ENCODE measurements around the gene ARHGAP44. TPM values are rescaled to one million over a fixed set of nuclear protein-coding genes. Genes with fewer than 3 reads are reported as not detected.

Gene ARHGAP44
- total RNA-seq, 4 donors from 2014 or later, result 10.9 to 22.0 (median 18.7) TPM

- Histone ChIP-seq H3K4me1 (peaks cover 2 to 9% of the 10 kb centered on the region in 2 donors), H3K4me3 (replicated peaks in 1 of 3) (no peak overlapping the region), H3K9me3 (no peaks in the 10 kb centered on the region), H3K27me3 (no peaks in the 10 kb centered on the region), H3K27ac (no peak overlapping the region), H3K36me3 (no peaks in the 10 kb centered on the region)
- 89 to 99% methylated on average over 5 of the region's 5 CpGs for WGBS, 2 donors
- intact Hi-C loops (cut with DNase I), result no loop called here
- no peak for DNase-seq
- TF ChIP-seq POLR2A (IDR thresholded peaks at IDR 0.05) (no peak), CTCF (IDR thresholded peaks at IDR 0.05) (no peak)
Observed at GRCh38 chr17:12979246-12979645, 189.9 kb downstream of the ARHGAP44 start.

- intact Hi-C loops (cut with DNase I), result loop anchor here (10.0 kb wide), 1 partner anchor 185 kb away; no protein-coding TSS in a partner anchor
- H3K27me3 ChIP-seq, result no peaks in the 10 kb centered on the region
- no peak overlapping the region for H3K4me3 ChIP-seq (replicated peaks in 1 of 3)
- no peaks in the 10 kb centered on the region for H3K9me3 ChIP-seq
- peaks cover 0 to 13% of the 10 kb centered on the region in 2 donors for H3K4me1 ChIP-seq
- no peaks in the 10 kb centered on the region for H3K36me3 ChIP-seq
- no peak for TF ChIP-seq POLR2A (IDR thresholded peaks at IDR 0.05)
- no peak for TF ChIP-seq CTCF (IDR thresholded peaks at IDR 0.05)
- DNase-seq, result no peak
- WGBS, 2 donors, result 93 to 95% methylated on average over 10 to 12 of the region's 12 CpGs
- H3K27ac ChIP-seq, result no peak overlapping the region
Observed at GRCh38 chr17:12979826-12980500, 190.7 kb downstream of the ARHGAP44 start.

GRCh38 chr17:12982224-12982623, 192.9 kb downstream of the ARHGAP44 start:
- H3K36me3 ChIP-seq, result no peaks in the 10 kb centered on the region
- no peak overlapping the region for H3K4me3 ChIP-seq (replicated peaks in 1 of 3)
- no peak for DNase-seq
- no peaks in the 10 kb centered on the region for H3K9me3 ChIP-seq
- WGBS, 2 donors, result 86 to 91% methylated on average over 6 of the region's 6 CpGs
- H3K27ac ChIP-seq, result no peak overlapping the region
- H3K4me1 ChIP-seq, result peaks cover 0 to 34% of the 10 kb centered on the region in 2 donors
- no peak for TF ChIP-seq POLR2A (IDR thresholded peaks at IDR 0.05)
- TF ChIP-seq CTCF (IDR thresholded peaks at IDR 0.05), result no peak
- no peaks in the 10 kb centered on the region for H3K27me3 ChIP-seq
- intact Hi-C loops (cut with DNase I), result loop anchor here (10.0 kb wide), 1 partner anchor 187 kb away; no protein-coding TSS in a partner anchor

GRCh38 chr17:12983991-12984884, 194.9 kb downstream of the ARHGAP44 start:
- Histone ChIP-seq H3K4me3 (replicated peaks in 1 of 3) (no peak overlapping the region), H3K9me3 (no peaks in the 10 kb centered on the region), H3K4me1 (peaks cover 0 to 39% of the 10 kb centered on the region in 2 donors), H3K27me3 (no peaks in the 10 kb centered on the region), H3K36me3 (no peaks in the 10 kb centered on the region), H3K27ac (peak overlapping the region; percentile 28 to 55 (median 39))
- peak; percentile 28 to 37 for DNase-seq
- TF ChIP-seq CTCF (IDR thresholded peaks at IDR 0.05), result no peak
- TF ChIP-seq POLR2A (IDR thresholded peaks at IDR 0.05), result no peak
- WGBS, 2 donors, result 78 to 79% methylated on average over 20 to 21 of the region's 21 CpGs
- intact Hi-C loops (cut with DNase I), result loop anchor here (10.0 kb wide), 1 partner anchor 189 kb away; no protein-coding TSS in a partner anchor

Measured in thyroid gland (tissue), 4 donors.